Esophagus muscularis mucosa (tissue), 4 donors: ENCODE results near the gene ARNT2. TPM values are rescaled to one million over a fixed set of nuclear protein-coding genes. Genes with fewer than 3 reads are reported as not detected.

Experiments used
- DNase-seq: peaks from one replicate; pipeline ENCODE4 v3.0.0-alpha.2; 2017; ENCODE audit errors: extremely low spot score
- H3K27ac ChIP-seq, 4 donors: fragments of 200-600 bp; sonication (generic); replicated peaks in 1 of 4; 1 replicate in 3 of 4; 2 replicates in 1 of 4; pipeline ENCODE4 v1.5.1; 2016 to 2019; ENCODE audit warnings: mild to moderate bottlenecking in 1 of 4
- H3K27me3 ChIP-seq, 4 donors: fragments of 200-600 bp; sonication (generic); one replicate each; pipeline versions ENCODE4 v1.5.1 to v1.6.0; 2016 to 2019
- H3K36me3 ChIP-seq, 4 donors: fragments of 200-600 bp; sonication (generic); one replicate each; pipeline ENCODE4 v1.5.1; 2016 to 2019
- H3K4me1 ChIP-seq, 4 donors: fragments of 200-600 bp; sonication (generic); one replicate each; pipeline ENCODE4 v1.5.1; 2016 to 2019
- H3K4me3 ChIP-seq, 4 donors: fragments of 200-600 bp; sonication (generic); 1 replicate in 2 of 4; 2 replicates in 2 of 4; pipeline ENCODE4 v1.5.1; 2016 to 2019; ENCODE audit warnings: mild to moderate bottlenecking in 4 of 4, moderate library complexity in 1 of 4
- H3K9me3 ChIP-seq, 4 donors: fragments of 200-600 bp; sonication (generic); 1 replicate in 3 of 4; 2 replicates in 1 of 4; pipeline ENCODE4 v1.5.1; 2016 to 2019
- EP300 ChIP-seq: sonication (generic); formaldehyde crosslinking; IDR thresholded peaks from one replicate; pipeline ENCODE4 v1.6.1; 2017; ENCODE audit warnings: antibody characterized with exemption
- POLR2A ChIP-seq: fragments of 450-650 bp; IDR thresholded peaks from one replicate; pipeline ENCODE4 v1.6.1; 2017; ENCODE audit warnings: antibody characterized with exemption, moderate library complexity, mild to moderate bottlenecking, low read depth
- POLR2AphosphoS5 ChIP-seq, 2 donors: sonication (generic); formaldehyde crosslinking; IDR thresholded peaks; one replicate each; pipeline ENCODE4 v1.6.1; 2017; ENCODE audit warnings: antibody characterized with exemption in 2 of 2
- WGBS: methylation state at CpG from one replicate; pipeline ENCODE4 v1.1.5; 2018; 5-methylcytosine and 5-hydroxymethylcytosine counted together
- intact Hi-C: fragments of 100-400 bp; cut with DNase I; formaldehyde crosslinking; loops from one replicate; pipeline ENCODE4 v1.15.1; 2023
- total RNA-seq, 4 donors: library from RNA; depleted of rRNA; stranded (reverse); fragments of >200 nt; gene quantifications; one replicate each; pipeline versions ENCODE4 v1.1.0 to v1.2.1, GENCODE V29; 2016
- TF ChIP-seq, protein P1 (sequence below), 3 experiments: fragments of 200-600 bp in 2 of 3; fragments of 450-650 bp in 1 of 3; sonication (generic) in 2 of 3; IDR thresholded peaks; one replicate each; pipeline ENCODE4 v1.5.1; 2017 to 2019; ENCODE audit warnings: antibody characterized with exemption in 3 of 3, mild to moderate bottlenecking in 2 of 3, moderate library complexity in 1 of 3

The ARNT2 gene
- total RNA-seq, 4 donors from 2014 or later: 5.4 to 14.6 (median 8.2) TPM

- intact Hi-C loops: no loop called here
Measured at GRCh38 chr15:80613762-80614365, 209.7 kb downstream of the ARNT2 start.

GRCh38 chr15:80614711-80615360 is 210.7 kb downstream of the ARNT2 start:
- Histone ChIP-seq H3K4me3 (no peak overlapping the region), H3K27ac (no peak overlapping the region), H3K9me3 (no peaks in the 10 kb centered on the region), H3K4me1 (peaks cover 9 to 23% (median 13%) of the 10 kb centered on the region in 4 donors), H3K27me3 (no peaks in the 10 kb centered on the region), H3K36me3 (no peaks in the 10 kb centered on the region)
- DNase-seq: peak; percentile 70
- intact Hi-C loops: loop anchor here (5.0 kb wide), 1 partner anchor 158 kb away; no protein-coding TSS in a partner anchor
- 92% methylated on average over 17 of the region's 20 CpGs for WGBS
- TF ChIP-seq POLR2AphosphoS5 (IDR thresholded peaks at IDR 0.05) (no peak), POLR2A (no peak), EP300 (no peak)
- TF ChIP-seq, protein P1, sequence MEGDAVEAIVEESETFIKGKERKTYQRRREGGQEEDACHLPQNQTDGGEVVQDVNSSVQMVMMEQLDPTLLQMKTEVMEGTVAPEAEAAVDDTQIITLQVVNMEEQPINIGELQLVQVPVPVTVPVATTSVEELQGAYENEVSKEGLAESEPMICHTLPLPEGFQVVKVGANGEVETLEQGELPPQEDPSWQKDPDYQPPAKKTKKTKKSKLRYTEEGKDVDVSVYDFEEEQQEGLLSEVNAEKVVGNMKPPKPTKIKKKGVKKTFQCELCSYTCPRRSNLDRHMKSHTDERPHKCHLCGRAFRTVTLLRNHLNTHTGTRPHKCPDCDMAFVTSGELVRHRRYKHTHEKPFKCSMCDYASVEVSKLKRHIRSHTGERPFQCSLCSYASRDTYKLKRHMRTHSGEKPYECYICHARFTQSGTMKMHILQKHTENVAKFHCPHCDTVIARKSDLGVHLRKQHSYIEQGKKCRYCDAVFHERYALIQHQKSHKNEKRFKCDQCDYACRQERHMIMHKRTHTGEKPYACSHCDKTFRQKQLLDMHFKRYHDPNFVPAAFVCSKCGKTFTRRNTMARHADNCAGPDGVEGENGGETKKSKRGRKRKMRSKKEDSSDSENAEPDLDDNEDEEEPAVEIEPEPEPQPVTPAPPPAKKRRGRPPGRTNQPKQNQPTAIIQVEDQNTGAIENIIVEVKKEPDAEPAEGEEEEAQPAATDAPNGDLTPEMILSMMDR (IDR thresholded peaks at IDR 0.05): no peak

More at GRCh38 chr15:80613762-80614365, 209.7 kb downstream of the ARNT2 start:
- Histone ChIP-seq H3K4me3 (no peak overlapping the region), H3K27ac (no peak overlapping the region), H3K27me3 (no peaks in the 10 kb centered on the region), H3K36me3 (no peaks in the 10 kb centered on the region), H3K4me1 (peaks cover 9 to 25% (median 18%) of the 10 kb centered on the region in 4 donors), H3K9me3 (no peaks in the 10 kb centered on the region)
- WGBS: 80% methylated on average over 9 of the region's 10 CpGs
- peak; percentile 86 for DNase-seq
- TF ChIP-seq, protein P1 (IDR thresholded peaks at IDR 0.05): no peak
- no peak for TF ChIP-seq POLR2AphosphoS5 (IDR thresholded peaks at IDR 0.05)
- no peak for TF ChIP-seq POLR2A
- no peak for TF ChIP-seq EP300

- DNase-seq: peak; percentile 72
- TF ChIP-seq, protein P1 (IDR thresholded peaks at IDR 0.05): no peak
- no peak for TF ChIP-seq EP300
- TF ChIP-seq POLR2A: no peak
- no peak for TF ChIP-seq POLR2AphosphoS5 (IDR thresholded peaks at IDR 0.05)
- Histone ChIP-seq H3K27me3 (no peaks in the 10 kb centered on the region), H3K4me3 (no peak overlapping the region), H3K36me3 (no peaks in the 10 kb centered on the region), H3K4me1 (peaks cover 9 to 23% (median 13%) of the 10 kb centered on the region in 4 donors), H3K27ac (peak overlapping the region in 1 of 4 donors; percentile 44), H3K9me3 (no peaks in the 10 kb centered on the region)
- intact Hi-C loops: loop anchor here (5.0 kb wide), 1 partner anchor 158 kb away; no protein-coding TSS in a partner anchor
- 92% methylated on average over 4 of the region's 4 CpGs for WGBS
Measured at GRCh38 chr15:80615361-80615736, 211.2 kb downstream of the ARNT2 start.

- DNase-seq: peak; percentile 92
- H3K27ac ChIP-seq: peak overlapping the region in 3 of 4 donors; percentile 32 to 58 (median 44)
- intact Hi-C loops: loop anchor here (5.0 kb wide), 1 partner anchor 159 kb away; no protein-coding TSS in a partner anchor
- no peaks in the 10 kb centered on the region for H3K36me3 ChIP-seq
- TF ChIP-seq EP300: no peak
- TF ChIP-seq POLR2AphosphoS5 (IDR thresholded peaks at IDR 0.05): peak; percentile 28 to 31
- WGBS: 52% methylated on average over 14 of the region's 14 CpGs
- no peaks in the 10 kb centered on the region for H3K9me3 ChIP-seq
- no peaks in the 10 kb centered on the region for H3K27me3 ChIP-seq
- H3K4me1 ChIP-seq: peaks cover 9 to 23% (median 13%) of the 10 kb centered on the region in 4 donors
- no peak overlapping the region for H3K4me3 ChIP-seq
Measured at GRCh38 chr15:80615783-80616391, 211.7 kb downstream of the ARNT2 start.
